NT2/D1 (cell line): ENCODE results near the gene HORMAD2.

Experiments used
- DNase-seq: peaks from one replicate; pipeline ENCODE4 v3.0.0-alpha.2; 2011; ENCODE audit warnings: low read depth, low spot score
- H3K27me3 ChIP-seq: 2 replicates; pipeline ENCODE4 v1.6.0; 2011; ENCODE audit warnings: mild to moderate bottlenecking; ENCODE audit not compliant: insufficient read length, insufficient read depth
- H3K36me3 ChIP-seq: 2 replicates; pipeline ENCODE4 v1.6.1; 2011; ENCODE audit warnings: mild to moderate bottlenecking, low read length, mixed read lengths; ENCODE audit not compliant: insufficient read depth, insufficient read length
- H3K4me1 ChIP-seq: 2 replicates; pipeline ENCODE4 v1.5.1; 2011; ENCODE audit not compliant: insufficient read depth, insufficient read length
- H3K4me3 ChIP-seq: 2 replicates; pipeline ENCODE4 v1.5.1; 2011; ENCODE audit warnings: low read depth; ENCODE audit not compliant: insufficient read length
- H3K9ac ChIP-seq: 2 replicates; pipeline ENCODE4 v1.6.0; 2011; ENCODE audit warnings: low read depth; ENCODE audit not compliant: insufficient read length
- H3K9me3 ChIP-seq: 2 replicates; pipeline ENCODE4 v1.5.1; 2011; ENCODE audit warnings: mild to moderate bottlenecking, low read length; ENCODE audit not compliant: insufficient read depth
- SUZ12 ChIP-seq: IDR thresholded peaks from 2 replicates; pipeline ENCODE4 v1.6.1; 2011; ENCODE audit not compliant: insufficient read length, insufficient read depth; ENCODE audit errors: extremely low read depth
- YY1 ChIP-seq: IDR thresholded peaks from 2 replicates; pipeline ENCODE4 v1.6.1; 2011; ENCODE audit not compliant: insufficient read length, insufficient read depth
- ZNF274 ChIP-seq: IDR thresholded peaks from 2 replicates; pipeline ENCODE4 v1.6.1; 2011; ENCODE audit warnings: mild to moderate bottlenecking, low read depth, low read length

Gene HORMAD2

DNA sequence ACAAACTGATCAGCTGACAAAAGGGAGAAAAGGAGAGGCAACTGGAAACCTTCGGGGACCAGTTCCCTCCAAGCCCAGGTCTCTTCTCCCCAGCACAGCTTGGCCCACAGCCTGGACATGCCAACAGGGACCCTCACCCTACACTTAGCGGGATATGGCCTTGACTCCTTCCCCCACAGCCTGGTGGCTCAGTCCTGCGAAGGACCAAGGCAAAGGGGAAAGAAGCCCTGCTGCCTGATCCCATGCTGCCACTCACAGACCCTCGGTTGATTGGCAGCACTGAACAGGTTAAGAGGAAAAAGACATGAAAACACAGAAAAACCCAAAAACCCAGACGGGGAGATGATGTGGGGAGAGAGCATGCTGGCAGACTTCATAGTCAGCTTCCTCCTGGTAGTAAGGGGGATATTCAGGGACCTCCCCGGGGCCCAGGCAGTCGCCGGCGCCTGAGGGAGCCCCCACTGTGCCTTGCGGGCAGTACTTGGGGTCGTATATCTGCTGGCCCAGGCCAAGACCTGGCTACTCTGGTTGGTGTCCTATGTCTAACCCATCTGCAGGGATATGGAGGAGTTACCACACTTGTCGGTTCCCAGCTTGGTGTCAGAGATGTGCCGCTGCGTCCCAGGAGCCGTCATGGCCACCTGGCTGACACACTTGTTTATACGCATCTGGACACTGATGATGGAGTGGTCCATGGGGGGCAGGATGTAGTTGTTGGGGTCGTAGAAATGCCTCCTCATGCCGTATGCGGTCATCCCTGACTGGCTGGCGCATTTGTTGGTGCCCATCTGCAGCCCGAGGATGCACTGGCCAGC, 34.2 kb upstream of the HORMAD2 start:
- Histone ChIP-seq H3K9me3 (no peaks in the 10 kb centered on the region), H3K4me3 (no peak overlapping the region), H3K9ac (no peak overlapping the region), H3K4me1 (no peaks in the 10 kb centered on the region), H3K27me3 (no peaks in the 10 kb centered on the region), H3K36me3 (peaks cover 14% of the 10 kb centered on the region)
- TF ChIP-seq SUZ12 (no peak), YY1 (no peak), ZNF274 (no peak)
- no peak for DNase-seq

DNA sequence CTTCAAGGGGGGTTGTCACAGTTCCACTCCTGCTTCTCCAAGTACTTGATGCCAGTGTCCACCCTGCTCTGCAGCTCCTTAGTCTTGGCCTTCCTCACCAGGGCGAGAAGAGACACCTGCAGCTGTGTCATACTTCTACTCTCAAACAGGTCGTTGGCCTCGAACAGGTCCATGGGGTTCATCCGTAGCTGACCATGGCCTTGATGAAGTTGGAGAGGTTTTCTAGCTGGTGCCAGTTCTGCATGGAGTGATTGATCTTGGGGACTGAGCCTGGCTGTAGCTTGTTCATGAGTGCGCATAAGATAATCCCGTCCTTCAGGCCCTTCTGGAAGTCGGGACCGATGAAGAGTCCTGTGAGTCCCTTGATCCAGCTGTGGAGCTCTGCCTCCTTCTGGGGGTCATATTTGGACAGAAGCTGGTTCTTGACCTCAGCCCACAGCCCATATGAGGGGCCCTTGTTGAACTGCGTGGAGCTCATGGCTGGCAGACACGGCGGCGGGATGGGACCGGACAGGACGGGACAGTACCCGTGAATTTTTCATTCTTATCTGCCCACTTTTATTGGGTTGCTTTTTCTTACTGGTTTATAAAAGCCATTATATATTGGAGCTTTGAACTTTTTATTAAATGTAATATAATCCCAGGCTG, 33.4 kb upstream of the HORMAD2 start:
- no peaks in the 10 kb centered on the region for H3K9me3 ChIP-seq
- no peak for TF ChIP-seq YY1
- no peak for TF ChIP-seq ZNF274
- no peak for TF ChIP-seq SUZ12
- H3K36me3 ChIP-seq, result peaks cover 14% of the 10 kb centered on the region
- no peak for DNase-seq
- H3K27me3 ChIP-seq, result no peaks in the 10 kb centered on the region
- H3K9ac ChIP-seq, result no peak overlapping the region
- no peaks in the 10 kb centered on the region for H3K4me1 ChIP-seq
- no peak overlapping the region for H3K4me3 ChIP-seq

DNA sequence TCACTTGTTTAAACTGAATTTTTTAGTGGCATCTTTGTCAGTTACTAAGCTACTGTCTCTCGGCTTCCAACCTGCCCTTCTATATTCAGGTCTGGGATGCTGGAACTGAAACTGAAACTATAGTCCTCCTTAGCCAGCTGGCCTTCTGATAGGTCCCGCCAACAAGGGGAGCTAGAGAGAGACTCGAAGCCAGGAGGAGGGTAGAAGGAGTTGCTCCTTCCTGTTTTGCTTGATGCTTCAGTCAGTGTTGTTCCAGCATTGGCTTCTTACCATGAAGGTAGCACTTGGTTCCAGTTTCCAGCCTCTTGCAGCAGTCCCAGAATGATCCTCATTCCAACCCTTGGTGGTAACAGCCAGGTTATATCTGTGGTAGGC, 32.9 kb upstream of the HORMAD2 start:
- TF ChIP-seq ZNF274 (no peak), YY1 (no peak), SUZ12 (no peak)
- Histone ChIP-seq H3K9ac (no peak overlapping the region), H3K27me3 (no peaks in the 10 kb centered on the region), H3K9me3 (no peaks in the 10 kb centered on the region), H3K4me3 (no peak overlapping the region), H3K4me1 (no peaks in the 10 kb centered on the region), H3K36me3 (peaks cover 14% of the 10 kb centered on the region)
- DNase-seq, result no peak

DNA sequence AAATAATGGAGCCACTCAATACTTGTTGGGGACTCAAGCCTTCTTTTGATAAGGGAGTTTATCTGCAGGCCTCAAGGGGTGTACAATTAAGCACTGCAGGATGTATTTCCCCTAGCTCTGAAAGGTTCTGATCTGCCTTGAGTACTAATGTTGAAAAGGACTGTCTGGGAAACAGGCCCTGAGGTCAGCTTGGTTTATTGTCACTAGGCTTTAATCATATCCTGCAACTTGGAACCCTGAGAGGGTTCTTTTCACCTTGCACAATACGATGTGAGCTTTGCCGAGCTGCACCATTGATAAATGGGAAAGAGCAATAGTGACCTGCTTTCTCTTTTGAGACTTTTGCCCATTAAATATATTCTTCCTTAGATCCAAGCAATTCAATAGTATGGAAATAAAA, 31.6 kb upstream of the HORMAD2 start:
- Histone ChIP-seq H3K4me1 (no peaks in the 10 kb centered on the region), H3K4me3 (no peak overlapping the region), H3K27me3 (no peaks in the 10 kb centered on the region), H3K36me3 (peaks cover 14% of the 10 kb centered on the region), H3K9me3 (no peaks in the 10 kb centered on the region), H3K9ac (no peak overlapping the region)
- TF ChIP-seq YY1 (no peak), ZNF274 (no peak), SUZ12 (no peak)
- DNase-seq, result no peak

DNA sequence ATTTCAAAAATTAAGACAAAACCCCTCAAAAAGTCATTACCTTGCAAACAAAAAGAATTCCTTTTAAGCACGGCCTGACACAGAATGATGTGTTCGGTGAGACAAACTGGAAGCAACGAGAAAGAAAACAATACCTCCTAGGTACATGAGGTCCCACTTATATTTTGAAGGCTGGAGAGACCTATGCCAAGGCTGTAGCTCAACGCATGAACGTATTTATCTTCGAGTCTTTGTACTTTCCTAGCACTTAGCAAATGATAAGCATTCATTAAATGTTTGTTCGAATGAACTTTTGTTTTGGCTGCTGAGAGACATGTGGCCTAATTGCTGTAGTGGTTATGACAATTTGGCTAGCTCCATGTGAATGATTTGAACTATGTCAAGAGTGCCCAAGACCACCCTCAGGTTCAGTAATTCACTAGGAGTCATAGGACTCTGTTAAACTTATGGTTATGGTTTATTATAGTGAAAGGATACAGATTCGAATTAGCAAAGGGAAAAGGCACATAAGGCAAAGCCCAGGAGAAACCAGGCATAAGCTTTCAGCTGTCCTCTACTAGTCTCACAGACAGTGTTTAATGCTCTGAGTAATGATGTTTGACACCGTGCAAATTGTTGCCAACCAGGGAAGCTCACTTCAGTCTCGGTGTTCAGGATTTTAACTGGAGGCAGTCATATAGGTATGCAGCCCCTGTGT, 26.0 kb upstream of the HORMAD2 start:
- no peaks in the 10 kb centered on the region for H3K4me1 ChIP-seq
- H3K36me3 ChIP-seq, result no peaks in the 10 kb centered on the region
- H3K27me3 ChIP-seq, result no peaks in the 10 kb centered on the region
- TF ChIP-seq ZNF274 (no peak), SUZ12 (no peak), YY1 (no peak)
- DNase-seq, result no peak
- peaks cover 8% of the 10 kb centered on the region for H3K9me3 ChIP-seq
- no peak overlapping the region for H3K9ac ChIP-seq
- no peak overlapping the region for H3K4me3 ChIP-seq

DNA sequence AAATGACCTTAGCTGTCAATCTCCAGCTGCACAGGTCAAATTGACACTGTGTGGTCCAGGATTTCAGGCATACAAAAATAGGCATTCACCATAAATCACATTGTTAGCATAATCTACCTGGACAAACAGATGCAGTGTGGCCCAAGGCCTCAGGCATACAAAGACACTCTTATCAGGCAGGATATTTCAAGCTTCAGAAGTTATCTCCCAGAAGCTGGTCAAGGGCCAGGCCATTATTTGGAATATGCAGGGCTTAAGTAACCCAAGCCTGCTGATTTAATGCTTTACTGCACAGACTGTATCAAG, 25.5 kb upstream of the HORMAD2 start:
- Histone ChIP-seq H3K27me3 (no peaks in the 10 kb centered on the region), H3K4me3 (no peak overlapping the region), H3K36me3 (no peaks in the 10 kb centered on the region), H3K4me1 (no peaks in the 10 kb centered on the region), H3K9ac (no peak overlapping the region), H3K9me3 (peaks cover 10% of the 10 kb centered on the region)
- no peak for TF ChIP-seq ZNF274
- no peak for TF ChIP-seq SUZ12
- TF ChIP-seq YY1, result no peak
- DNase-seq, result no peak

DNA sequence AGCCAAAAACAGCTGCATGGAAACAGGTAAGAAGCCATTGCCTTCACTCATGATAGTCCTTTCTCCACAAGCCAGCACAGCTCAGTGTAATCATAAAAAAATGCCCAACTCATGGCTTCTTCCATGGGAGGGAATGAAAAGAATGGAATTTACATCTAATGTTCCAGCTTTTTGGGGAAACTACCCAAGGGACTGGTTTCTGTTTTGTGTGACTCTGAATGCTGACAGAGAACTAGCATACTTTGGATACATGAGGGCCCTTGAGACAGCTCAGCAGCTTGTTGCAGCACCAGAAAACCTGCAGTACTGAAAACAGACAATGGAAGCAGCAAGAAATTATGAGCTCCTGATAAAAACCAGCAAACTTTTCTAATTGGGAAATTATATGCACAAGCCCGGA, 24.2 kb upstream of the HORMAD2 start:
- H3K4me3 ChIP-seq, result no peak overlapping the region

More for the DNA sequence above, 24.2 kb upstream of the HORMAD2 start:
- TF ChIP-seq SUZ12 (no peak), ZNF274 (no peak), YY1 (no peak)
- no peak for DNase-seq
- H3K4me1 ChIP-seq, result no peaks in the 10 kb centered on the region
- no peak overlapping the region for H3K9ac ChIP-seq
- no peaks in the 10 kb centered on the region for H3K27me3 ChIP-seq
- peaks cover 10% of the 10 kb centered on the region for H3K9me3 ChIP-seq
- H3K36me3 ChIP-seq, result no peaks in the 10 kb centered on the region
